HCT116 (cell line): ENCODE results near the gene GSC. TPM values are rescaled to one million over a fixed set of nuclear protein-coding genes. Genes with fewer than 3 reads are reported as not detected.

Experiments
- ATAC-seq: fragments of 200-7000 bp; cut with Tn5 transposase; 2 replicates; pipeline ENCODE4 v1.9.1; 2020; ENCODE audit warnings: mild to moderate bottlenecking, moderate library complexity
- BruUV-seq: library from RNA; stranded (reverse); fragments of 400-500 nt; replicated peaks from 2 replicates; lab custom pipeline; 2021; lab: Mats Ljungman, UMichigan
- CTCF ChIA-PET: fragments of 300-600 bp; sonication (Branson Sonifier 250); formaldehyde crosslinking; loops from one replicate; lab custom pipeline; 2021; ENCODE audit warnings: antibody characterized with exemption; lab: Charles Lee
- POLR2A ChIA-PET: fragments of 300-600, 350-600 bp; sonication (Branson Sonifier 250); formaldehyde crosslinking; loops from one replicate; lab custom pipeline; 2021; ENCODE audit warnings: antibody characterized with exemption; lab: Charles Lee
- RAD21 ChIA-PET, 2 experiments: fragments of 300-600 bp; sonication (Branson Sonifier 250); formaldehyde crosslinking; loops; one replicate each; lab custom pipeline; 2023; ENCODE audit warnings: low total read pairs in 2 of 2; ENCODE audit not compliant: uncharacterized antibody in 2 of 2, unreplicated experiment in 2 of 2, low non-redundant PET in 1 of 2; lab: Charles Lee
- DNase-seq: peaks from one replicate; pipeline ENCODE4 v3.0.0-alpha.2; 2010; ENCODE audit warnings: low read depth, low spot score
- H2AFZ ChIP-seq: fragments of 200-600 bp; shearing (Covaris generic), sonication (generic); 2 replicates; pipeline ENCODE4 v1.6.1; 2017; ENCODE audit warnings: low read depth, mixed run types, mixed read lengths, antibody characterized with exemption, low read length; ENCODE audit not compliant: poor library complexity, severe bottlenecking
- H3K27ac ChIP-seq: 2 replicates; pipeline ENCODE4 v1.5.1; 2012; ENCODE audit warnings: low read depth, low read length
- H3K27me3 ChIP-seq: fragments of 200-600 bp; sonication (generic); 2 replicates; pipeline ENCODE4 v1.6.1; 2016; ENCODE audit warnings: mixed run types, low read length, mixed read lengths; ENCODE audit not compliant: insufficient read depth
- H3K36me3 ChIP-seq, 2 experiments: fragments of 200-500 bp in 1 of 2; fragments of 200-600 bp in 1 of 2; sonication (Bioruptor generic) in 1 of 2; sonication (generic) in 1 of 2; 2 replicates each; pipeline versions ENCODE4 v1.5.1 to v1.6.1; 2014 to 2016; ENCODE audit warnings: low read length in 2 of 2, inconsistent platforms in 1 of 2, mixed read lengths in 1 of 2, mixed run types in 1 of 2; ENCODE audit not compliant: insufficient read depth in 2 of 2, control insufficient read depth in 1 of 2
- H3K4me1 ChIP-seq, 2 experiments: fragments of 200-600 bp in 1 of 2; sonication (generic) in 1 of 2; 2 replicates each; pipeline versions ENCODE4 v1.5.1 to v1.6.1; 2012 to 2017; ENCODE audit warnings: low read length in 2 of 2, inconsistent platforms in 1 of 2, mild to moderate bottlenecking in 1 of 2, mixed read lengths in 1 of 2, mixed run types in 1 of 2, moderate library complexity in 1 of 2; ENCODE audit not compliant: insufficient read depth in 2 of 2, control insufficient read depth in 1 of 2
- H3K4me2 ChIP-seq: fragments of 200-600 bp; sonication (generic); 2 replicates; pipeline ENCODE4 v1.6.1; 2017; ENCODE audit warnings: mixed run types, low read length, mixed read lengths
- H3K4me3 ChIP-seq, 2 experiments: fragments of 200-600 bp in 1 of 2; sonication (generic) in 1 of 2; replicated peaks in 1 of 2; 2 replicates each; pipeline ENCODE4 v1.5.1; 2011 to 2016; ENCODE audit warnings: low read length in 2 of 2, control low read depth in 1 of 2, low read depth in 1 of 2, mild to moderate bottlenecking in 1 of 2, mixed read lengths in 1 of 2, mixed run types in 1 of 2
- H3K79me2 ChIP-seq: fragments of 200-600 bp; sonication (generic); 2 replicates; pipeline ENCODE4 v1.6.1; 2017; ENCODE audit warnings: mild to moderate bottlenecking, mixed run types, low read length, moderate library complexity, mixed read lengths; ENCODE audit not compliant: insufficient read depth
- H3K9ac ChIP-seq: fragments of 200-600 bp; sonication (generic); 2 replicates; pipeline ENCODE4 v1.6.1; 2016; ENCODE audit warnings: low read length, mixed read lengths
- H3K9me2 ChIP-seq: fragments of 200-600 bp; sonication (generic), shearing (Covaris generic); 2 replicates; pipeline ENCODE4 v1.6.1; 2017; ENCODE audit warnings: mixed run types, mild to moderate bottlenecking, moderate library complexity; ENCODE audit not compliant: insufficient read depth
- H3K9me3 ChIP-seq, 2 experiments: fragments of 200-500 bp in 1 of 2; fragments of 200-600 bp in 1 of 2; sonication (Bioruptor generic) in 1 of 2; sonication (generic) in 1 of 2; 2 replicates each; pipeline ENCODE4 v1.6.1; 2014 to 2017; ENCODE audit warnings: low read length in 2 of 2, mixed read lengths in 2 of 2, inconsistent platforms in 1 of 2, low read depth in 1 of 2, mild to moderate bottlenecking in 1 of 2, mixed run types in 1 of 2, moderate library complexity in 1 of 2; ENCODE audit not compliant: control insufficient read depth in 1 of 2, insufficient read depth in 1 of 2
- H4K20me1 ChIP-seq: fragments of 200-600 bp; sonication (generic), shearing (Covaris generic); 2 replicates; pipeline ENCODE4 v1.6.1; 2017; ENCODE audit warnings: mixed run types, mild to moderate bottlenecking, moderate library complexity; ENCODE audit not compliant: insufficient read depth
- CBX3 ChIP-seq: IDR thresholded peaks from 2 replicates; pipeline ENCODE4 v1.6.1; 2012; ENCODE audit warnings: low read depth
- CEBPB ChIP-seq: IDR thresholded peaks from 2 replicates; pipeline ENCODE4 v1.6.1; 2012; ENCODE audit warnings: low read depth
- FOSL1 ChIP-seq: IDR thresholded peaks from 2 replicates; pipeline ENCODE4 v1.6.1; 2012; ENCODE audit warnings: low read depth
- JUND ChIP-seq: IDR thresholded peaks from 2 replicates; pipeline ENCODE4 v1.6.1; 2012
- POLR2A ChIP-seq: IDR thresholded peaks from 2 replicates; pipeline ENCODE4 v1.7.0; 2011; ENCODE audit warnings: borderline replicate concordance; ENCODE audit not compliant: insufficient read depth, insufficient read length; ENCODE audit errors: extremely low read depth
- RAD21 ChIP-seq: IDR thresholded peaks from 2 replicates; pipeline ENCODE4 v1.6.1; 2012; ENCODE audit warnings: low read depth, mild to moderate bottlenecking
- SIN3A ChIP-seq: IDR thresholded peaks from 2 replicates; pipeline ENCODE4 v1.6.1; 2012; ENCODE audit warnings: low read depth
- SP1 ChIP-seq: IDR thresholded peaks from 2 replicates; pipeline ENCODE4 v1.6.1; 2012; ENCODE audit warnings: low read depth
- SRF ChIP-seq: IDR thresholded peaks from 2 replicates; pipeline ENCODE4 v1.6.1; 2012; ENCODE audit warnings: low read depth
- TCF7L2 ChIP-seq: IDR thresholded peaks from 2 replicates; pipeline ENCODE4 v1.7.0; 2011; ENCODE audit warnings: borderline replicate concordance, inconsistent platforms; ENCODE audit not compliant: insufficient read depth, insufficient read length; ENCODE audit errors: extremely low read depth
- YY1 ChIP-seq: IDR thresholded peaks from 2 replicates; pipeline ENCODE4 v1.6.1; 2011; ENCODE audit warnings: low read length, low read depth, moderate library complexity, mild to moderate bottlenecking; ENCODE audit not compliant: insufficient replicate concordance; ENCODE audit errors: extremely low read depth
- ZFX ChIP-seq: fragments of 450-650 bp; IDR thresholded peaks from 2 replicates; pipeline ENCODE4 v1.6.1; 2017
- ZNF274 ChIP-seq: fragments of 200-500 bp; sonication (Bioruptor generic); IDR thresholded peaks from 2 replicates; pipeline ENCODE4 v1.6.1; 2014; ENCODE audit warnings: mild to moderate bottlenecking, low read depth, low read length, inconsistent platforms
- intact Hi-C: fragments of 100-400 bp; cut with micrococcal nuclease; formaldehyde crosslinking; loops from 2 replicates; pipeline ENCODE4 v1.10.0; 2022
- total RNA-seq: library from RNA; stranded (reverse); gene quantifications from one replicate; pipeline ENCODE4 v1.2.1, GENCODE V29; 2021; ENCODE audit not compliant: unreplicated experiment
- TF ChIP-seq, protein P1 (sequence below), 3 experiments: fragments of 200-600 bp in 1 of 3; sonication (generic) in 1 of 3; IDR thresholded peaks in 2 of 3; conservative IDR thresholded peaks in 1 of 3; 2 replicates each; pipeline ENCODE4 v1.5.1; 2012 to 2017; ENCODE audit warnings: low read depth in 2 of 3, low read length in 2 of 3, antibody characterized with exemption in 1 of 3, borderline replicate concordance in 1 of 3, control low read depth in 1 of 3, mild to moderate bottlenecking in 1 of 3, mixed read lengths in 1 of 3, mixed run types in 1 of 3, moderate library complexity in 1 of 3; ENCODE audit not compliant: insufficient read depth in 1 of 3
- TF ChIP-seq, protein P2 (sequence below): IDR thresholded peaks from 2 replicates; pipeline ENCODE4 v1.6.1; 2012; ENCODE audit warnings: low read depth

Gene GSC
- total RNA-seq, 1 experiment from 2014 or later, result not detected

DNA sequence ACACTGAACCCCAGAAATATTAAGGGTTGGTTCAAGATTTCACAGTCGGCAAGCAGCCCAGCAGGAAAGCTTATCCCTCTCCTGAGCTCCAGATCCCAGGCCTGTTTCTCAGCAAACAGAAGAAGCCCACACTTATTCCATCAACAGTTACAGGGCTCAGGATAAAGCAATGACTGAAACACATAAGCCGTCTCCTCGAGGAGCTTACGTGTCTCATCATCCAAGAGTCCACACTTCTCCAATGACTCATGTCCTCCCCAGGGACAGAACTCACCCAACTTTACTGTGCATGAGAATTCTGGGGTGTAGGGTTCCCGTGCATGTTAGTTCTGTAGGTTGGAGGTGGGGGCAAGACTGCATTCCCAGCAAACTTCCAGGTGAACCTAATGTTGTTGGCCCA is 31.2 kb downstream of the GSC start (continued):
- TF ChIP-seq, protein P1, sequence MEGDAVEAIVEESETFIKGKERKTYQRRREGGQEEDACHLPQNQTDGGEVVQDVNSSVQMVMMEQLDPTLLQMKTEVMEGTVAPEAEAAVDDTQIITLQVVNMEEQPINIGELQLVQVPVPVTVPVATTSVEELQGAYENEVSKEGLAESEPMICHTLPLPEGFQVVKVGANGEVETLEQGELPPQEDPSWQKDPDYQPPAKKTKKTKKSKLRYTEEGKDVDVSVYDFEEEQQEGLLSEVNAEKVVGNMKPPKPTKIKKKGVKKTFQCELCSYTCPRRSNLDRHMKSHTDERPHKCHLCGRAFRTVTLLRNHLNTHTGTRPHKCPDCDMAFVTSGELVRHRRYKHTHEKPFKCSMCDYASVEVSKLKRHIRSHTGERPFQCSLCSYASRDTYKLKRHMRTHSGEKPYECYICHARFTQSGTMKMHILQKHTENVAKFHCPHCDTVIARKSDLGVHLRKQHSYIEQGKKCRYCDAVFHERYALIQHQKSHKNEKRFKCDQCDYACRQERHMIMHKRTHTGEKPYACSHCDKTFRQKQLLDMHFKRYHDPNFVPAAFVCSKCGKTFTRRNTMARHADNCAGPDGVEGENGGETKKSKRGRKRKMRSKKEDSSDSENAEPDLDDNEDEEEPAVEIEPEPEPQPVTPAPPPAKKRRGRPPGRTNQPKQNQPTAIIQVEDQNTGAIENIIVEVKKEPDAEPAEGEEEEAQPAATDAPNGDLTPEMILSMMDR (IDR thresholded peaks at IDR 0.05 in 2 of 3, conservative IDR thresholded peaks at IDR 0.05 in 1 of 3; ENCODE audit: borderline replicate concordance in 1 of 3, insufficient read depth in 1 of 3, low read depth in 2 of 3, low read length in 2 of 3), result no peak

DNA sequence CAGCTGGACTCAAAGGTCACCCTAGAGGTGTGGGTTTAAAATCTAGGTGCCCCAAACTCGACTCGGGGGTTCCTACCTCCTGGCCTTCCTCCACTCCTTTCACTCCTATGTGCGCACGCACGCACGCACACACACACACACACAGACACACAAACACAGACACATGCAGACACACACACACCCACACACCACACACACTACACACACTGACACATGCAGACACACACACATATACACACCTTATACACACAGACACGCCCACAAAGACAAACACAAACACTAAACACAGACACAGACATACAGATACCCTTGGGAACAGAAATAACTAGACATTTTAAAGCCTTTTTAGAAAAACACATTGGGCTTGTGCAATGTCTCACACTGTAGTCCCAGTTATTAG is 31.8 kb downstream of the GSC start:
- Histone ChIP-seq H3K4me2 (no peak overlapping the region), H3K36me3 (no peaks in the 10 kb centered on the region), H3K9ac (no peak overlapping the region), H3K4me3 (no peak overlapping the region), H3K79me2 (no peaks in the 10 kb centered on the region), H3K27me3 (no peaks in the 10 kb centered on the region), H4K20me1 (no peaks in the 10 kb centered on the region), H3K4me1 (no peaks in the 10 kb centered on the region), H3K9me3 (no peaks in the 10 kb centered on the region), H2AFZ (no peak overlapping the region), H3K9me2 (no peaks in the 10 kb centered on the region), H3K27ac (no peak overlapping the region)
- ChIA-PET POLR2A (no interaction called here), CTCF (no interaction called here), RAD21 (no interaction called here)
- TF ChIP-seq RAD21, result no peak
- no peak for TF ChIP-seq JUND
- TF ChIP-seq CEBPB, result no peak
- TF ChIP-seq SP1, result no peak
- TF ChIP-seq, protein P2, sequence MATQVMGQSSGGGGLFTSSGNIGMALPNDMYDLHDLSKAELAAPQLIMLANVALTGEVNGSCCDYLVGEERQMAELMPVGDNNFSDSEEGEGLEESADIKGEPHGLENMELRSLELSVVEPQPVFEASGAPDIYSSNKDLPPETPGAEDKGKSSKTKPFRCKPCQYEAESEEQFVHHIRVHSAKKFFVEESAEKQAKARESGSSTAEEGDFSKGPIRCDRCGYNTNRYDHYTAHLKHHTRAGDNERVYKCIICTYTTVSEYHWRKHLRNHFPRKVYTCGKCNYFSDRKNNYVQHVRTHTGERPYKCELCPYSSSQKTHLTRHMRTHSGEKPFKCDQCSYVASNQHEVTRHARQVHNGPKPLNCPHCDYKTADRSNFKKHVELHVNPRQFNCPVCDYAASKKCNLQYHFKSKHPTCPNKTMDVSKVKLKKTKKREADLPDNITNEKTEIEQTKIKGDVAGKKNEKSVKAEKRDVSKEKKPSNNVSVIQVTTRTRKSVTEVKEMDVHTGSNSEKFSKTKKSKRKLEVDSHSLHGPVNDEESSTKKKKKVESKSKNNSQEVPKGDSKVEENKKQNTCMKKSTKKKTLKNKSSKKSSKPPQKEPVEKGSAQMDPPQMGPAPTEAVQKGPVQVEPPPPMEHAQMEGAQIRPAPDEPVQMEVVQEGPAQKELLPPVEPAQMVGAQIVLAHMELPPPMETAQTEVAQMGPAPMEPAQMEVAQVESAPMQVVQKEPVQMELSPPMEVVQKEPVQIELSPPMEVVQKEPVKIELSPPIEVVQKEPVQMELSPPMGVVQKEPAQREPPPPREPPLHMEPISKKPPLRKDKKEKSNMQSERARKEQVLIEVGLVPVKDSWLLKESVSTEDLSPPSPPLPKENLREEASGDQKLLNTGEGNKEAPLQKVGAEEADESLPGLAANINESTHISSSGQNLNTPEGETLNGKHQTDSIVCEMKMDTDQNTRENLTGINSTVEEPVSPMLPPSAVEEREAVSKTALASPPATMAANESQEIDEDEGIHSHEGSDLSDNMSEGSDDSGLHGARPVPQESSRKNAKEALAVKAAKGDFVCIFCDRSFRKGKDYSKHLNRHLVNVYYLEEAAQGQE, result no peak
- no peak for TF ChIP-seq SIN3A
- no peak for TF ChIP-seq CBX3
- no peak for TF ChIP-seq YY1
- TF ChIP-seq POLR2A, result no peak
- TF ChIP-seq ZFX, result no peak
- TF ChIP-seq ZNF274, result no peak
- TF ChIP-seq TCF7L2, result no peak
- TF ChIP-seq FOSL1, result no peak
- TF ChIP-seq SRF, result no peak
- BruUV-seq, result no TSS peak
- ATAC-seq (no peak), DNase-seq (no peak)
- intact Hi-C loops, result no loop called here
